Neural cell (in vitro differentiated cells): ENCODE measurements around the gene SLC6A4. TPM values are rescaled to one million over a fixed set of nuclear protein-coding genes. Genes with fewer than 3 reads are reported as not detected.

Source experiments
- H2AFZ ChIP-seq: fragments of 200-600, 300-800 bp; sonication (generic), shearing (Covaris generic); 2 replicates; pipeline ENCODE4 v1.6.0; 2014; ENCODE audit warnings: low read depth, mild to moderate bottlenecking, antibody characterized with exemption, low read length, moderate library complexity
- H3F3A ChIP-seq: fragments of 200-600 bp; shearing (Covaris generic); 2 replicates; pipeline ENCODE4 v1.6.1; 2016; ENCODE audit warnings: mild to moderate bottlenecking, moderate library complexity, mixed read lengths, antibody characterized with exemption, low read length; ENCODE audit not compliant: insufficient read depth, poor library complexity, severe bottlenecking
- H3K27ac ChIP-seq: fragments of 200-600, 300-800 bp; sonication (generic), shearing (Covaris generic); 2 replicates; pipeline ENCODE4 v1.5.1; 2014; ENCODE audit warnings: mild to moderate bottlenecking, low read length, moderate library complexity
- H3K27me3 ChIP-seq: fragments of 300-800, 200-600 bp; sonication (generic), shearing (Covaris generic); 2 replicates; pipeline ENCODE4 v1.6.0; 2014; ENCODE audit warnings: mild to moderate bottlenecking, low read depth, low read length, moderate library complexity; ENCODE audit not compliant: insufficient read depth
- H3K36me3 ChIP-seq: fragments of 300-800, 200-600 bp; sonication (generic), shearing (Covaris generic); 2 replicates; pipeline ENCODE4 v1.5.1; 2014; ENCODE audit warnings: mild to moderate bottlenecking, antibody characterized with exemption, low read length, moderate library complexity; ENCODE audit not compliant: insufficient read depth
- H3K4me2 ChIP-seq: fragments of 300-800, 200-600 bp; sonication (generic), shearing (Covaris generic); 2 replicates; pipeline ENCODE4 v1.6.0; 2014; ENCODE audit warnings: mild to moderate bottlenecking, low read length
- H3K4me3 ChIP-seq: fragments of 300-800, 200-600 bp; sonication (generic), shearing (Covaris generic); 2 replicates; pipeline ENCODE4 v1.5.1; 2014; ENCODE audit warnings: mild to moderate bottlenecking, low read length, moderate library complexity
- H3K79me2 ChIP-seq: fragments of 200-600 bp; shearing (Covaris generic); replicated peaks from 2 replicates; pipeline ENCODE4 v1.6.0; 2014; ENCODE audit warnings: mild to moderate bottlenecking, low read length, moderate library complexity; ENCODE audit not compliant: insufficient read depth
- H3K9ac ChIP-seq: fragments of 300-800, 200-600 bp; sonication (generic), shearing (Covaris generic); 2 replicates; pipeline ENCODE4 v1.6.1; 2016; ENCODE audit warnings: mild to moderate bottlenecking, low read length, mixed read lengths
- H3K9me2 ChIP-seq: fragments of 200-600 bp; shearing (Covaris generic); 2 replicates; pipeline ENCODE4 v1.6.1; 2016; ENCODE audit warnings: mild to moderate bottlenecking, low read length, mixed read lengths; ENCODE audit not compliant: insufficient read depth
- H3K9me3 ChIP-seq: fragments of 200-600, 300-800 bp; sonication (generic), shearing (Covaris generic); 2 replicates; pipeline ENCODE4 v1.6.1; 2016; ENCODE audit warnings: mild to moderate bottlenecking, mixed run types, low read length, moderate library complexity, mixed read lengths
- H4K20me1 ChIP-seq: fragments of 200-600 bp; shearing (Covaris generic); 2 replicates; pipeline ENCODE4 v1.6.1; 2016; ENCODE audit warnings: mild to moderate bottlenecking, mixed run types; ENCODE audit not compliant: insufficient read depth
- CTCF ChIP-seq: fragments of 450-650 bp; IDR thresholded peaks from 2 replicates; pipeline ENCODE4 v1.5.1; 2014; ENCODE audit warnings: antibody characterized with exemption, mild to moderate bottlenecking, moderate library complexity; ENCODE audit not compliant: poor library complexity, severe bottlenecking
- EP300 ChIP-seq: fragments of 450-650 bp; conservative IDR thresholded peaks from 2 replicates; pipeline ENCODE4 v1.6.1; 2014; ENCODE audit warnings: antibody characterized with exemption, mild to moderate bottlenecking, moderate library complexity; ENCODE audit not compliant: poor library complexity, severe bottlenecking
- EZH2 ChIP-seq: fragments of 200-600, 300-800 bp; shearing (Covaris generic), sonication (generic); IDR thresholded peaks from 2 replicates; pipeline ENCODE4 v1.6.1; 2014; ENCODE audit warnings: antibody characterized with exemption, low read length, borderline replicate concordance, mild to moderate bottlenecking; ENCODE audit not compliant: insufficient read depth, poor library complexity, severe bottlenecking
- MXI1 ChIP-seq: fragments of 450-650 bp; conservative IDR thresholded peaks from 2 replicates; pipeline ENCODE4 v1.6.1; 2014; ENCODE audit warnings: antibody characterized with exemption, mild to moderate bottlenecking; ENCODE audit not compliant: poor library complexity, severe bottlenecking
- POLR2AphosphoS5 ChIP-seq: IDR thresholded peaks from 2 replicates; pipeline ENCODE4 v1.6.1; 2012
- RAD21 ChIP-seq: fragments of 450-650 bp; conservative IDR thresholded peaks from 2 replicates; pipeline ENCODE4 v1.6.1; 2014; ENCODE audit warnings: antibody characterized with exemption, mild to moderate bottlenecking, moderate library complexity
- REST ChIP-seq: IDR thresholded peaks from 2 replicates; pipeline ENCODE4 v1.6.1; 2012; ENCODE audit warnings: borderline replicate concordance
- SMC3 ChIP-seq: fragments of 450-650 bp; conservative IDR thresholded peaks from 2 replicates; pipeline ENCODE4 v1.6.1; 2014; ENCODE audit warnings: antibody characterized with exemption, mild to moderate bottlenecking, moderate library complexity; ENCODE audit not compliant: poor library complexity
- TAF1 ChIP-seq: IDR thresholded peaks from 2 replicates; pipeline ENCODE4 v1.6.1; 2012; ENCODE audit warnings: low read depth
- polyA plus RNA-seq: library from polyadenylated mRNA; depleted of rRNA; stranded (reverse); fragments of >200 nt; gene quantifications from 2 replicates; pipeline ENCODE4 v1.2.3, GENCODE V29; 2014

Gene SLC6A4
- polyA plus RNA-seq, 1 donor from 2014 or later: 1.1 TPM

GRCh38 chr17:30248786-30249185 is 13.3 kb upstream of the SLC6A4 start:
- peaks cover 5% of the 10 kb centered on the region for H3K36me3 ChIP-seq
- no peaks in the 10 kb centered on the region for H3K27me3 ChIP-seq
- no peaks in the 10 kb centered on the region for H3K9me3 ChIP-seq
- no peak overlapping the region for H2AFZ ChIP-seq
- H3F3A ChIP-seq: no peaks in the 10 kb centered on the region
- no peaks in the 10 kb centered on the region for H3K79me2 ChIP-seq
- no peak overlapping the region for H3K4me3 ChIP-seq
- H4K20me1 ChIP-seq: no peaks in the 10 kb centered on the region
- no peak overlapping the region for H3K9ac ChIP-seq
- H3K9me2 ChIP-seq: no peaks in the 10 kb centered on the region
- no peak overlapping the region for H3K27ac ChIP-seq
- H3K4me2 ChIP-seq: no peak overlapping the region
- TF ChIP-seq EZH2 (no peak), POLR2AphosphoS5 (no peak), CTCF (no peak), EP300 (no peak), SMC3 (no peak), REST (no peak), TAF1 (no peak), MXI1 (no peak), RAD21 (no peak)

- Histone ChIP-seq H3K27ac (no peak overlapping the region), H3K4me2 (no peak overlapping the region), H3K27me3 (no peaks in the 10 kb centered on the region), H3F3A (no peaks in the 10 kb centered on the region), H3K9me3 (no peaks in the 10 kb centered on the region), H3K4me3 (no peak overlapping the region), H3K9ac (no peak overlapping the region), H3K36me3 (peaks cover 5% of the 10 kb centered on the region), H3K9me2 (no peaks in the 10 kb centered on the region), H3K79me2 (no peaks in the 10 kb centered on the region), H2AFZ (no peak overlapping the region), H4K20me1 (no peaks in the 10 kb centered on the region)
- no peak for TF ChIP-seq EP300
- no peak for TF ChIP-seq SMC3
- no peak for TF ChIP-seq TAF1
- TF ChIP-seq RAD21: no peak
- no peak for TF ChIP-seq REST
- no peak for TF ChIP-seq POLR2AphosphoS5
- TF ChIP-seq MXI1: no peak
- TF ChIP-seq CTCF: no peak
- TF ChIP-seq EZH2: no peak
Observed at GRCh38 chr17:30246460-30246859, 11.0 kb upstream of the SLC6A4 start.
